ENCODE results near the gene TFB1M. TPM values are rescaled to one million over a fixed set of nuclear protein-coding genes. Genes with fewer than 3 reads are reported as not detected.
A peak's percentile ranks its signal among the peaks of the same experiment; 100 is the strongest.
"Not testable (repeated sequence)": the region's sequence is repeated elsewhere in the genome, so short reads cannot be mapped to it uniquely, and the experiment has no call there.

Gene TFB1M
- total RNA-seq (2014; rRNA removed; shearing (Covaris generic)), result 18.5 and 25.1 TPM in 2 replicates

DNA sequence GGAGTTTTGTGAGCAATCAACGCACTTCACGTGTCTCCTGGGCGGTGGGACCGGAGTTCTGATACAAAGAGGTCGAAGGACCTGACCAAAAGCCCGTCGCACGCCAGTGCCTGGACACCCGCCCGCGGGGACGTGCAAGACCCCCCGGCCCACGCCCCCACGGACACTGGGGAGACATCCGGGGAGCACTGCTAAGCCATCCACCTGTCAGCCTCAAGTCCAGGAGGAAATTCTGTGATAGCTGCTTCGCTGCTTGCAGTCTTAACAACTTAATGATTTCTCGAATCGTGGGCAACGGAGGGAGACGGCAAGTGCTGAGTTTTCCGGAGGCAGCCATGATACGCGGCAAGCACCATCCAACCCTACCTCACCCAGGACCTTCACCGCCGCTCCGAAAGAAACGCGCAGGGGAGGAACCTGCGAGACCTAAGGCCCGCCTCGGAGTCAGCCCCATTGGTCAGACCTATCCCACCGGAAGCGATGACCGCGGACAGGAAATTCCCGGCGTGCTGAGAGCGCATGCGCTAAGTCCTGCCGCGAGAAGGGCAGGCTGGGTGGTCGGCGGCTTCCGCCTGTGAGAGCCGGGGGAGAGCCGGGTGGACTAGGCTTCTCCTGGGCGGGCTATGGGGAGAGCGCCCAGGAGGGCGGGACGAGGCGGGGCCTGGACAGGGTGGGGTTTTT is at the start of gene TFB1M:
Gene TFB1M, minus strand, starts transcription at position 393 of the 681 bp plus-strand sequence. Its CDS starts 56 bp downstream, at position 337.
- peak; percentile 99 for DNase-seq (ENCODE audit: low read depth)

DNA sequence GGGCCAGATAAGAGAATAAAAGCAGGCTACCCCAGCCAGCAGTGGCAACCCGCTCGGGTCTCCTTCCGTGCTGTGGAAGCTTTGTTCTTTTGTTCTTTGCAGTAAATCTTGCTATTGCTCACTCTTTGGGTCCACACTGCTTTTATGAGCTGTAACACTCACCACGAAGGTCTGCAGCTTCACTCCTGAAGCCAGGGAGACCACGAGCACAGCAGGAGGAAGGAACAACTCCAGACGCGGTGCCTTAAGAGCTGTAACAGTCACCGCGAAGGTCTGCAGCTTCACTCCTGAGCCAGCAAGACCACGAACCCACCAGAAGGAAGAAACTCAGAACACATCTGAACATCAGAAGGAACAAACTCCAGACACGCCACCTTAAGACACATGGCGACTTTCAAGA is 49.7 kb upstream of the TFB1M start:
- DNase-seq (ENCODE audit: low read depth), result not testable (repeated sequence)

DNA sequence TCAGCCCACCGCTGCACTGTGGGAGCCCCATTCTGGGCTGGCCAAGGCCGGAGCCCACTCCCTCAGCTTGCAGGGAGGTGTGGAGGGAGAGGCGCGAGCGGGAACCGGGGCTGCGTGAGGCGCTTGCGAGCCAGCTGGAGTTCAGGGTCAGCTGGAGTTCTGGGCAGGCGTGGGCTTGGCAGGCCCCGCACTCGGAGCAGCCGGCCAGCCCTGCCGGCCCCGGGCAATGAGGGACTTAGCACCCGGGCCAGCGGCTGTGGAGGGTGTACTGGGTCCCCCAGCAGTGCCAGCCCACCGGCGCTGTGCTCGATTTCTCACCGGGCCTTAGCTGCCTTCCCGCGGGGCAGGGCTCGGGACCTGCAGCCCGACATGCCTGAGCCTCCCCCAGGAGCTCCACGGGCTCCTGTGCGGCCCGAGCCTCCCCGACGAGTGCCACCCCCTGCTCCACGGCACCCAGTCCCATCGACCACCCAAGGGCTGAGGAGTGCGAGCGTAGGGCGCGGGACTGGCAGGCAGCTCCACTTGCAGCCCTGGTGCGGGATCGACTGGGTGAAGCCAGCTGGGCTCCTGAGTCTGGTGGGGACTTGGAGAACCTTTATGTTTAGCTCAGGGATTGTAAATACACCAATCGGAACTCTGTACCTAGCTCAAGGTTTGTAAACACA is 48.8 kb upstream of the TFB1M start:
- not testable (repeated sequence) for DNase-seq (ENCODE audit: low read depth)

DNA sequence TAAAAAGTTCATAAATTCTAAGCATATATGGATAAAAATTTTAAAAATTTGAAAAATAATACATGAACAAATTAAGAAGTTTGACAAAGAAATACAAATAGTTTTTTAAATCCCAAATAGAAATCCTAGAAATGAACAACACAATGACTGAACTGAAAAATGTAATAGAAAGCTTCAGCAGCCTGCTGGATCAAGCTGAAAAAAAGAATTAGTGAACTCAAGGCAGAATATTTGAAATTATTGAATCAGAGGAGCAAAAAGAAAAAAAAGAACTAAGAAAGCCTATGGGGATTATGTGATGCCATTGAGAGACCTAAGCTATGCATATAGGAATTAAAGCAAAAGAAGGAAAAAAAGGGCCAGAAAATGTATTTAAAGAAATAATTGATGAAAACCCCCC is 39.9 kb upstream of the TFB1M start:
- no peak for DNase-seq (ENCODE audit: low read depth)

DNA sequence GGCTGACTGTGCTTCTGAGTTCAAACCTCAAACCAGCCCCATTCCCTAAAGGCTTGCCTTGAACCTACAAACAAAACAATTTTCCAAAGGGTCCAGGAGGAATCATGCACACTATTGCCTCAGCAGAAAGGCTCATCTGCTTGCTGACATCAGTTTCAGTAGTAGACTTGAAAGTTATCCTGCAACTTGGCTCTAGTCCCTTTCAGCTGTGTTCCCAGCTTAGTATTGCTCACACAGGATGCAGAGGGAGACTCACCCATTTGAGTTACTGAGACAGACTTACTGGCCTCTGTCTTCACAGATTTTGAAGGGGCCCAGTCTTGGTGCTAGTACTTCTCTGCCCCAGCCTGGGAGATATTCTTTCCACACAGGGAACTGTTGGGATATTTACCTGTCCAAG is 38.5 kb upstream of the TFB1M start:
- peak; percentile 6 for DNase-seq (ENCODE audit: low read depth)

DNA sequence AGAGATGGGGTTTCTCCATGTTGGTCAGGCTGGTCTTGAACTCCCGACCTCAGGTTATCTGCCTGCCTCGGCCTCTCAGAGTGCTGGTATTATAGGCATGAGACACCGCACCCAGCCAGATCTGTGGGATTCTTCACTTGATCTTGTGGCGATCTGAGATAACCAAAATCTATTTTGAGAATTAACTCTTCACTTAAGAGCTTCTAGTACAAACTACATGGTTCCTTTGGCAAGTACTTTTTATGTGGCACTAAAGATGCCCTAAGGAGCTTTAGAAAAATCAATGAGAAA is 37.8 kb upstream of the TFB1M start:
- no peak for DNase-seq (ENCODE audit: low read depth)

DNA sequence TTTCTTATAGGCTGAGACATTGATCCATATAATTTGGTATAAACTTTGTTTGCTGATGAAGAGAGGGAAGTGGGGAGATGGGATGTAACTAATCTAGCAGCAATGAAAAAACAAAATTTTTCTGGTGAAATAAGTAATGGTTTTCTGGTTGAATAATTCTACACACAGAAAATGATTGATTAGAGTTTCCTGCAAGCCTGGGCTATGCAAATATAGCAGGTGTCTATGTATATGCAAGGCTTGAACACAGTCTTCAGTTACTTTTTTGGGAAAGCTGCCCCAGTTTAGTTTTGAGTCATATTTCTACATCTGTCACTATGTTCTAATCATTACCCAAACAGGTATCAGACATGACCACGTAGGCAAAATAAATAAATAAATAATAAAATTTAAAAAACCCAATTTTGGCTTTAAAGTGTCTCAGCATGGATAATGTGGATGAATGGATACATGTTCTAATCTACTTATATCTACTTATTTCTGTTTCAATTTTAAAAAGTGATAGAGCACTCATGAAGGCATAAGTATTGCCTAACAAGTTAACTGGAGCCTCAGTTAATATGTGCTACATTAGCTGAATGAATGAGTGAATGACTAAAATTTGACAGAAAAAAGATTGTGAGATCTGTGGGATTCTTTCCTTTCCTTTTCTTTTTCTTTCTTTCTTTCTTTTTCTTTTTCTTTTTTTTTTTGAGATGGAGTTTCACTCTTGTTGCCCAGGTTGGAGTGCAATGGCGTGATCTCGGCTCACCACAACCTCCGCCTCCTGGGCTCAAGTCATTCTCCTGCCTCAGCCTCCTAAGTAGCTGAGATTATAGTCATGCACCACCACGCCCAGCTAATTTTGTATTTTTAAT is 37.2 kb upstream of the TFB1M start:
- no peak for DNase-seq (ENCODE audit: low read depth)

DNA sequence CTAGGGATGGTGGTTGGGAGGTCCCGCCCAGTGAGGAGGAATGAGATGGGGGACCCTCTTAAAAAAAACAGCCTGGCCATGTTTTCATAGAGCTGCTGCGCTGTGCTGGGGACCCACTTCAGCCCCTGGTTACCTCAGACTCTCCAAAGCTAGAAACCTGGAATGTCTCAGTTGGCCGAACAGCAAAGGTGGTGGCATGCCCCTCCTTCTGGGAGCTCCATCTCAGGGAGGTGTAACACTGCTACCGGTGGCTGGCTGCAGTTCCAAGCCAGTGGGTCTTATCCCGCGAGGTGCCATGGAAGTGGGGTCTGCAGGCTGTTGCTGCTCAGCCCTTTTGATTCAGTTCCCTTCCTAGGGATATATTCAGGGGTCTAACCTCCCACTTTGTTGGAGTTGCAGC is 35.7 kb upstream of the TFB1M start:
- no peak for DNase-seq (ENCODE audit: low read depth)

DNA sequence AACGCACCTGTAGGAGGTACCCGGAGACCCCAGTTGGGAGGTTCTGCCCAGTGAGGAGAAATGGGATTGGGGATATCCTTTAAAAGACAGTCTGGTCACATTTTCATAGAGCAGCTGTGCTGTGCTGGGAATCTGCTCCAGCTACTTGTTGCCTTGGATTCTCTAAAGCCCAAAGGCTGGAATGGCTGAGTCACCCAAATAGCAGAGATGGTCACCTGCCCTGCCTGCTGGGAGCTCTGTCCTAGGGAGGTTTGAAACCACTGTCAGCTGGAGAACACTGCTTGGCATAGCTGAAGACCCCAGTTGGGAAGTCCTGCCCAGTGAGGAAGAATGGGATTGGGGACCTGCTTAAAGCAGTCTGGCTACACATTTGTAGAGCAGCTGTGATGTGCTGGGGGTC is 34.8 kb upstream of the TFB1M start:
- peak; percentile 62 for DNase-seq (ENCODE audit: low read depth)

DNA sequence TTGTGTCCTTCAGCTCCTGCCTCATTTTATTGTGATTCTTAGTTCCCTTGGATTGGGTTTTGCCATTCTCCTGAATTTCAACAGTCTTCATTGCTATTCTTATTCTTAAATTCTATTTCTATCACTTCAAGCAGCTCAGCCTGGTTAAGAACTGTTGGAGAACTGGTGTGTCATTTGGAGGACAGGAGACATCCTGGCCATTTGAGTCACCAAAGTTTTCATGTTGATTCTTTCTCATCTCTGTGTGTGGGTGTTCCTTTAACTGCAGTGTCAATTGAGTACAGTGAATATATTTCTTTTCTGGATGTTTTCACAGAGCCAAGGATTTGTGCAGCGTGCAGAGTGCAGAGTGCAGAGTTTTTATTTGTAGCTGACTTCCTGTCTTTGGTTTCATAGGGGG is 33.5 kb upstream of the TFB1M start:
- DNase-seq (ENCODE audit: low read depth), result no peak

DNA sequence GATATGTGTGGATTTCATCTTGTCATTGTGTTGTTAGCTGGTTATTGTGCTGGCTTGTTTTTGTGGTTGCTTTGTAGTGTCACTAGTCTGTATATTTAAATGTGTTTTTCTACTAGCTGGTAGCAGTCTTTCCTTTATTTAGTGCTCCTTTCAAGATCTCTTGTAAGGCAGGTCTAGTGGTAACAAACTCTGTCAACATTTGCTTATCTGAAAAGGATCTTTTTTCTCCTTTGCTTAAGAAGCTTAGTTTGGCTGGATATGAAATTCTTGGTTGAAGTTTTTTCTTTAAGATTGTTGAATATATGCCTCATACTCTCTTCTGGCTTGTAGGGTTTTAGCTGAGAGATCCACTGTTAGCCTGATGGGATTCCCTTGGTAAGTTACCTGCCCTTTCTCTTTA is 32.7 kb upstream of the TFB1M start:
- DNase-seq (ENCODE audit: low read depth), result no peak

DNA sequence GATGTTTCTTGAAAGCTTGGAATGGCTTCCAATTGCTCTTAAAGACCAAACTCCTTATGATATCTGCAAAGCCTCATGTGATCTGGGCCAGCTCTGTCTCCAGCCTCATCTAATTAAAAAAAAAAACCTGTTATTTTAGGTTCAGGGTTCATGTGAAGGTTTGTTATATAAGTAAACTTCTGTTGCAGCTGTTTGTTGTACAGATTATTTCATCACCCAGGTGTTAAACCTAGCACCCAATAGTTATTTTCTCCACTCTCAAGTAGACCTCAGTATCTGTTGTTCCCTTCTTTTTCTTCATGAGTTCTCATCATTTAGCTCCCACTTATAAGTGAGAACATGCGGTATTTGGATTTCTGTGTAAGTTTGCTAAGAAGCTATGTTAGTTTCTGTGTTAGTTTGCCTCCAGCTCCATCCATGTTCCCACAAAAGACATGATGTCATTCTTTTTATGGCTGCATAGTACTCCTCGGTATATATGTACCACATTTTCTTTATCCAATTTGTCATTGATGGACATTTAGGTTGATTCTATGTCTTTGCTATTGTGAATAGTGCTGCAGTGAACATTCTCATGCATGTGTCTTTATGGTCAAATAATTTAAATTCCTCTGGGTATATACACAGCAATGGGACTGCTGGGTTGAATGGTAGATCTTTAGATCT is 30.2 kb upstream of the TFB1M start:
- no peak for DNase-seq (ENCODE audit: low read depth)

DNA sequence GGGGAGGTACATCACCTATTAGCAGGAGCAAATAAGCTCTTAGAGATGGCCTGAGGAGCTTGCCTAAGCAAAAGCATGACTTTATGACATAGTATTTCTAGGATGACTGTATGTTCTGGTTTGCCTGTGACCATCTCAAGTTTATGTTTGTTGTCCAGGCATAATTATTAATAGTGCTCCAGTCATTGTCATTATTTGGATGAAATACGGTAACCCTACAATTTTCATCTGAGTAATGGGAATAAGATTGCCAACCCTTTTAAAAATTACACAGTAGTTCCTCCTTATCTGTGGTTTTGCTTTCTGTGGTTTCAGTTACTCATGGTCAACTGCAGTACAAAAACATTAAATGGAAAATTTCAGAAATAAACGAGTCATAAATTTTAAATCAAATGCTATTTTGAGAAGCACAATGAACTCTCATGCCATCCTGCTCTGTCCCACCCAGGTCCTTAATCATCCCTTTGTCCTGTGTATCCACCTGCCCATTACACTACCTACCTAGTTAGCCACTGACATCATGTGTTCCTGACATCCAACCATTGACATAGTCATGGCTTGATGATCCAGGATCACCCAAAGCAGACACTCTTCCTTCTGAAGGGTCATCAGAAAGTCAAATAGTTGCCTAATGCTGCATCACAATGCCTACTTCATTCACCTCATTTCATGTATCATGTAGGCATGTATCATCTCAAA is 27.0 kb upstream of the TFB1M start:
- peak; percentile 79 for DNase-seq (ENCODE audit: low read depth)

DNA sequence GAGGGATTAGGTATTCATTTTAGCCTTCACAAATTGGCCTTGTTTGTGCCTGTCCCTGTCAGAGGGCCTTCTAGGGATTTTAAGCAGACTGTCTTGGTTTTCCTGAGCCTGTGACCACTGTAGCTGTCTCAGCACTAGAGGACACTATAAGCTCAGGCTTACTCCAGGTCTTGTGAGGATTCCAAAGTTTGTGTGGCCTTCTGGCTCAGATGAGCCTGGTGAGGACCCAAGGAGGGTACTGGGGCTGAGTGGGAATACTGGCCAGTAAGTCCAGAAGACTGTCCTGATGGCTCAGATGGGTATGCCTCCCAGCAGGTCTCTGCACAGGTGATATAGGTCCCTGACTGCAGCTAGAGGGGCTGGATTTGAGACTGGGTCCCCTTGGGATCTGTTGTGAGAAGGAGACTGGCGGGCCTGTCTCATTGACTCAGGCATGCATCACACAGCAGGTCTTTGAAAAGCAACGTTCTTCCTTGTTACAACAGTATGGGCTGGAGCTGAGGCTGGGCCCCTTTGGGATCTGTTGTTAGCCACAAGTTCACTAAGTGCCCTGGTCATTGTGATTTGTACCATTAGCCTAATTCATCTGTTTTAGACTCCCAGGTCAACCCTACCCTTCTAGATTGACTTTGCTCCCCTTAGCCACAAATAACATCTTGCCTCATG is 26.3 kb upstream of the TFB1M start:
- peak; percentile 66 for DNase-seq (ENCODE audit: low read depth)

DNA sequence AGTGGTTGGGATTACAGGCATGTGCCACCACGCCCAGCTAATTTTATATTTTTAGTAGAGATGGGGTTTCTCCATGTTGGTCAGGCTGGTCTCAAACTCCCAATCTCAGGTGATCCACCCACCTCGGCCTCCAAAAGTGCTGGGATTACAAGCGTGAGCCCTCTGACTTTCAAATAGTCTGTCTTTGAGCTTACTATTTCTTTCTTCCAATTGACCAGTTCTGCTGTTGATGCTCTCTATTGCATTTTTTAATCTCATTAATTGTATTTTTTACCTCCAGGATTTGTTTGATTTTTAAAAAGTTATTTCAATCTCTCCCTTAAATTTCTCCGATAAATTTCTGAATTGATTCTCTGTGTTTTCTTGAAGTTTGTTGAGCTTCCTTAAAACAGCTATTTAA is 25.6 kb upstream of the TFB1M start:
- not testable (repeated sequence) for DNase-seq (ENCODE audit: low read depth)

DNA sequence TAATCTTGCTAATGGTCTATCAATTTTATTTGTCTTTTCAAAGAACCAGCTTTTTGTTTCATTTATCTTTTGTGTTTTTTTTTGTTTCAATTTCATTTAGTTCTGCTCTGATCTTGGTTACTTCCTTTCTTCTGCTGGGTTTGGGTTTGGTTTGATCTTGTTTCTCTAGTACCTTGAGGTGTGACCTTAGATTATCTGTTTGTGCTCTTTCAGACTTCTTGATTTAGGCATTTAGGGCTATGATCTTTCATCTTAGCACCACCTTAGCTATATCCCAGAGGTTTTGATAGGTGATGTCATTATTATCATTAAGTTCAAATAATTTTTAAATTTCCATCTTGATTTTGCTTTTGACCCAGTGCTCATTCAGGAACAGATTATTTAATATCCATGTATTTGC is 24.0 kb upstream of the TFB1M start:
- DNase-seq (ENCODE audit: low read depth), result not testable (repeated sequence)

DNA sequence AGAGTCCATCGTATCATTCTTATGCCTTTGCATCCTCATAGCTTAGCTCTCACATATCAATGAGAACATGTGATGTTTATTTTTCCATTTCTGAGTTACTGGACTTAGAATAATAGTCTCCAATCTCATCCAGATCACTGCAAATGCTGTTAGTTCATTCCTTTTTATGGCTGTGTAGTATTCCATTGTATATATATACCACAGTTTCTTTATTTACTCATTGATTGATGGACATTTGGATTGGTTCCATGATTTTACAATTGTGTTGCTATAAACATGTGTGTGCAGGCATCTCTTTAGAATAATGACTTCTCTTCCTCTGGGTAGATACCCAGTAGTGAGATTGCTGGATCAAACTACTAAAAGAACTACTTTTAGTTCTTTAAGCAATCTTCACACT is 21.0 kb upstream of the TFB1M start:
- no peak for DNase-seq (ENCODE audit: low read depth)

DNA sequence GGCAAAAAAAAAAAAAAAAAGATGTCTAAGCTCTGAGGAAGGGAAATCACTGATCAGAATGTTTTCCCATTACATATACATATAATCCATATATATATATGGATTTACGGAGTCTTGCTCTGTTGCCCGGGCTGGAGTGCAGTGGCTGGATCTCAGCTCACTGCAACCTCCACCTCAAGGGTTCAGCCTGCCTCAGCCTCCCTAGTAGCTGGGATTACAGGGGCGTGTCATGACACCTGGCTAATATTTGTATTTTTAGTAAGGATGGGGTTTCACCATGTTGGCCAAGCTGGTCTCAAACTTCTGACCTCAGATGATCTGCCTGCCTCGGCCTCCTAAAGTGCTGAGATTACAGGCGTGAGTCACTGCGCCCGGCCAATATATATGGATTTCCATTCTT is 19.8 kb upstream of the TFB1M start:
- not testable (repeated sequence) for DNase-seq (ENCODE audit: low read depth)

DNA sequence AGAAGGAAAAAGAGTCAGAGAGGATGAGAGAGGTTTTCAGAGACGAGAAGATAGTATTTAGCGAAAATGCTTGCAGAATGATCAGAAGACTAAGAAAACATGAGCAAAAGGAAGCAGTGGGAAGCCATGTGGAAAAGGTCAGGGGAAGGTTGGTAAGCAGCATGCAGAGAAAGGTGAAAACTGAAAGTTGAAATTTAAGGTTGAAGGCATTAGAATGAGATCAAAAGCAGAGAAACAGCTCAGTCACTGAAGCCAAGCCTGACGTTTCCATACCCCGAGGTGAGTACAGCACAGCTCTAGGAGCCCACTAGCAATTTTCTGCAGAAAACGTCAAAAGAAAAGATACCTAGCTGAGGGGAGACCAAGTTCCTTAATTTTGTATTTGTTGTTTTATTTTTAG is 19.1 kb upstream of the TFB1M start:
- DNase-seq (ENCODE audit: low read depth), result no peak

DNA sequence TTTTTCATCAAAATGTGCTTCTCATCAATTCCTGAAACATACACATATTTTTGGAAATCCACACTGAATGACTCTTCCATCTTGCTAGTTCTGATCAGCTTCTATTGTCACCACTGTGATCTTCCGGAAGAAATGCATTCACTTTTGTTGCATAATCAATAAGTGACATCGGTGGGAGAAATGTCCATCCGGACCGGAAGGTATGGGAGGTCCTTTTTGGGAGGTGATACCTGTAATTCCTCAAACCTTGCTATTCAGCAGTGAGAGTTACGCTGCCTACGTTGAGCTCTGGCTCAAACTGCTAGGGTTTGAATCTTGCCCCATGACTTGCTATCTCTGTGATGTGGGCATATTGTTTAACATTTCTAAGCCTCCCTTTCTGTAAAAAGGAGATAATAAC is 16.6 kb upstream of the TFB1M start:
- DNase-seq (ENCODE audit: low read depth), result no peak

DNA sequence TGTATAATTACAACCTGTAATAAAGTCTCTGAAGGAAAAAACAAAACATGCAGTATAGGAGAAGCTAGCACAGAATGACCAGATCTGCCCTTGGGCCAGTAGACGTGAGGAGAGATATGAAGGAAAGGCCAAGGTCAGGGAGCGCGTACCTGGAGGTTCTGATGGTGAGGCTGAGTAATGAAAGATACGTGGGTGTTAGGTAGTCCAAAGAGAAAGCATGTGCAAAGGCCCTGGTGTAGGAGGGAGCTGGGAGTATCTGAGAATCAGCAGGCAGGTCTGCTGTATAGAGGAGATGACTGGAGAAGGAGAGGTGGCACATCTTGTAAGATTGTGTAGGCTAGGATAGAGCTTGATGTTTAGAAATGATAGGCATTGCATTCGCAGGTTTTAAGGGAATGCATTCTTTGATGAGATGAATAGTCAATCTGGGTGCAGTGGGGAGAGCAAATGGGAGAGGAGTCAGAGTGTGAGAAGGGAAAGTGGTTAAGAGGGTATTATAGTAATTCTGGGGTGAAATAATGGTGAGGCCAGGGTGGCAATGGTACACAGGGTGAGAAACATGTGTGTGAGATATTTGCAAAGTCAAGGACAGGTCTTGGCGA is 15.9 kb upstream of the TFB1M start:
- DNase-seq (ENCODE audit: low read depth), result no peak

All from M059J (cell line).